Activated CD4-positive, alpha-beta T cell treated with anti-CD3 and anti-CD28 coated beads, Interleukin-2, Interleukin-4, amounts not matched to agents 100 ng/mL and 50 ng/mL, durations not matched to agents 16 hours and 8 hours (primary cell): ENCODE measurements around the gene EGF.
"Not testable (repeated sequence)": the region's sequence is repeated elsewhere in the genome, so short reads cannot be mapped to it uniquely, and the experiment has no call there.

ENCODE experiments used
- DNase-seq: peaks from one replicate; pipeline ENCODE4 v3.0.0-alpha.2; 2020; ENCODE audit warnings: low spot score

EGF gene

DNA sequence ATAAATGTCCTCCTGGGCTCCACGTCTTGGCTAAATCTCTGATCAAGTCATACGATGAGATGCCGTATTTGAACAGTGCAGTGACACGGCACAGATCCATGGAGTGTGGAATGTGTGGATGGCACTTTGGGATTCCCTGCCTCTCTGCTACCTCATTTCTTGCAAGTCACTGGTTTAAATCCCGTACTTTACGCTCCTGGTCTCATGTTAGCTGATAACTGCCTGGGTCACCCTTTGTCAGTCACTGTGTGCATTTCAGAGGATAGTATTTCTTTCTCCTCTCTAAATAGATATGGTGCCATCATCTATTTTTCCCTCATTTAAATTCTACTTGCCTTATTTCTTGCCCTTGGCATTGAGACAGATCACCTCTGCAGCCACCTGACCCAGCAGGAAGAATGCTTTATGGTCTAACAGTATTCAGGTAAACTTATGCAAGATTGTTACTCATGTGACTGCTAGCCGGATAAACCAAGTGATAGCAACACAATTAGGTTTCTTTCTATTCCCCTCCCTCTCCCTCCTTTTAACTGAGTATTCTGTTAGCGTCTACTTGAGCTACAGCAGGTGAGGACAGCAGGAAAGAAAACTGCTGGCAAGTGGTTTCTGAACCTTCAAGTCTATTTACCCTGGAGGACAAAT is 2.8 kb downstream of the EGF start:
- DNase-seq, result no peak

GRCh38 chr4:109916027-109916409 is 3.3 kb downstream of the EGF start:
- DNase-seq, result peak; percentile 27

DNA sequence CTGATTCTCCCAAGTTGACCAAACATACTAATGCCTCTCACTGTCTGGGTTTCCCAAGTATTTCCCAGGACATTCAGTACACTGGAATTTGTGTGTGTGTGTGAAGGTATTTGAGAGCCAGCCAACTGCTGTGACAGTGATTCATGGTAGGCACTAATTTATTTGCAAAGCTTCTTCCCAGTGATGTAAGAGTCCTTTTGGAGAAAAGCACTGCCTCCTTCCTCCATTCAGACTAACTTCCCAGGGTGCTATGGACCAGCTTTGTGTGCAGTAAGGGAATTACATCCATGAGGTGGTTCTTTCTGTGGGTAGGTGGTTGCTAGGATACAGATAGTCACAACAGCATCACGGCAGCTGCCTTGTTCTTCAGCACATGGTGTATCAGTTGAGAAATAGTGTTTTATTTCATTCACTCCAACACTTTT is 8.7 kb downstream of the EGF start:
- no peak for DNase-seq

DNA sequence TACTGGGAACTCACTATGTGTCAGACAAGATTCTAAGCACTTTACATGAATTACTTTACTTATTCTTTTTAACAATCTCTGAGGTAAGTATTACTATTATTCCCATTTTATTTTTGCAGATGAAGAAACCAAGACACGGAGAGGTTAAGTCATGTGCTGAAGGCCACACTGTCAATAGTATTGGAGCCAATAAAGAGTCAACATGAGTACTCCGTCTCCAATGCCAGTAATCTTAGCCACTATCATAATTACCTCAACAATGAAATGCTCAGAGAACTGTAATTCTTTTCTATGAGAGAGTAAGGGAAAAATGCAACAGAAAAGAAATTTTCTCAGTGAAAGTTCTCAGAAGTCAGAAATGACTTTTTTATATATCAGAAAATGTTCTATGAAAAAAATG is 12.7 kb downstream of the EGF start:
- DNase-seq, result no peak

DNA sequence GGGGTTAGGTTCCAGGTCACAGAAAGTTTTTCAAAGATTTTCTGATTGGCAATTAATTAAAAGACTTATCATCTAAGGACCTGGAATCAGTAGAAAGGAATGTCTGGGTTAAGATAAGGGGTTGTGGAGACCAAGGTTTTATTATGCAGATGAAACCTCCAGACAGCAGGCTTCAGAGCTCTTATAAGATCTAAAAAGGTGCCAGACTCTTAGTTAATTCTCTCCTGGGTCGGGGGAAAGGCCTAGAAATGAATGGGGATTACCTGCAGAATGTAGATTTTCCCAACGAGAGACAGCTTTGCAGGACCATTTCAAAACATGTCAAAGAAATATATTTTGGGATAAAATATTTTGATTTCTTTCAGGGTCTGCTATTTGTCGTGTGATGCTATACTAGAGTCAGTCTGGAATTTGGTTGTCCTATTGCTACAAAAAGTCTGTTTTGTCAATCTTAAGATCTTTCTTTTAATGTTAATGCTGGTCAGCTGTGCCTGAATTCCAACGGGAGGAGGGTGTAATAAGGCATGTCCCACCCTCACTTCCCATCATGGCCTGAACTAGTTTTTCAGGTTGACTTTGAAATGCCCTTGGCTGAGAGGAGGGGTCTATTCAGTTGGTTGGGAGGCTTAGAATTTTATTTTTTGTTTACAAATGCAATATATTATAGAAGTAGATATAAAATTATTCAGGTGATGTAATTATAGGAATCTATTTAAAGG is 15.8 kb downstream of the EGF start:
- DNase-seq, result no peak

DNA sequence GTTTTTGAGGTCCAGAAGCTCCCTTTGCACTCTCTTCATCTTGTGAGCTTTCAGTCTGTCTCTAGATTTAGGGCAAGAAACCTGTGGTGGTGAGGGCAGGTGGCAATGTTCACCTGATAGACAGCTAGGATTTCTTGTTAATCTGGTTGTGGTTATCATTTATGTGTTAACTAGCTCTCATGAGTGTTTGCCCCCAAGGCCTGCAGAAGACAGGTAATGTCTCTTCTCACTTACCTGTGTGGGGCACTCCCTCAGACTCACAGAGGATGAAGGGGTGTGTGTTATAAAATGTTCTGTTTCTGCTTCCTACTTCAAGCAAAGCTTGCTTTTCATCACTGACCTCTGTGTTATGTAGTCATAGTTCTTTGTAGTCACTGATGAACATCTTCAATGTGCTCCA is 17.8 kb downstream of the EGF start:
- no peak for DNase-seq

GRCh38 chr4:109930872-109931271 is 18.2 kb downstream of the EGF start:
- no peak for DNase-seq

DNA sequence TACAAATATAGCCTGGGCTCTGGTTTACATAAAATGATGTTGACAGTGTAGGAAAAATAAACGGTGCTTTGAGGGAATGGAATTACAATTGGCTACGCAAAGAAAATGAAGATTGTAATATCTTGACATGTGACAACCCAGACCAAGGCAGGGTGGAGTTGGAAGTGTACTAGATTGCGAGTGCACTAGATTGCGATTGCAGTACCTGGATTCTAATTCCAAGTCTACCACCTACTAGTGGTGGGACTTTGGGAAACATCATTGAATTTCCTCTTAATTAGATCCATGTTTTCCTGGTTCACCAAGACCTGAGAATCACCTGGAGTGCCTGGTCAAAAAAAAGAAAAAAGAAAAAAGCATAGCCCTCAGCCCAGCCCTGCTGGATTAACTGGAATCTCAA is 18.6 kb downstream of the EGF start:
- DNase-seq, result no peak

- not testable (repeated sequence) for DNase-seq
Measured at GRCh38 chr4:109937352-109937751, 24.7 kb downstream of the EGF start.

DNA sequence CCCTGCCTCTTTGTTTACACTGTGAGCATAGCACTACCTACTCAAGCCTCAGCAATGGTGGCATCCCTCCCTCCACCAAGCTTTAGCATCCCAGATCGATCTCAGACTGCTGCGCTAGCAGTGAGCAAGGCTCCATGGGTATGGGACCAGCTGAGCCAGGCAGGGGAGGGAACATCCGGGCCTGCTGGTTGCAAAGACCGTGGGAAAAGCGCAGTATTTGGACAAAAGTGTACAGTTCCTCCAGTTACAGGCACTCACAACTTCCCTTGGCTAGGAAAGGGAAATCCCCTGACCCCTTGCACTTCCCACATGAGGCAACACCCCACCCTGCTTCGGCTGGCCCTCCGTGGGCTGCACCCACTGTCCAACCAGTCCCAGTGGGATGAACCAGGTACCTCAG is 26.5 kb downstream of the EGF start:
- no peak for DNase-seq

GRCh38 chr4:109942292-109942926 is 29.7 kb downstream of the EGF start:
- no peak for DNase-seq

DNA sequence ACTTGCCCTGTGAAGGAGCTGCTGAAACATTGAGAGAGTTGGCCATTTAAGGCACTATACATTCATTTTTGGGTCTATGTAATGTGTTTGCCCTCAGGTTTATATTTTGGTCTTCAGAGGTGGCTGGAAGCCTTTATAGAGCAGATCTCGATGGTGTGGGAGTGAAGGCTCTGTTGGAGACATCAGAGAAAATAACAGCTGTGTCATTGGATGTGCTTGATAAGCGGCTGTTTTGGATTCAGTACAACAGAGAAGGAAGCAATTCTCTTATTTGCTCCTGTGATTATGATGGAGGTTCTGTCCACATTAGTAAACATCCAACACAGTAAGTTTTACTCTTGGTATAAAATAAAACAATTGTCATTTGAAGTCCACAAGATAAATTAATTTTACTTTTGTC is 31.1 kb downstream of the EGF start:
- no peak for DNase-seq

GRCh38 chr4:109944591-109944990 is 31.9 kb downstream of the EGF start:
- DNase-seq, result no peak

- peak; percentile 17 for DNase-seq
Measured at GRCh38 chr4:109945056-109945455, 32.4 kb downstream of the EGF start.

GRCh38 chr4:109946120-109946519 is 33.4 kb downstream of the EGF start:
- no peak for DNase-seq

DNA sequence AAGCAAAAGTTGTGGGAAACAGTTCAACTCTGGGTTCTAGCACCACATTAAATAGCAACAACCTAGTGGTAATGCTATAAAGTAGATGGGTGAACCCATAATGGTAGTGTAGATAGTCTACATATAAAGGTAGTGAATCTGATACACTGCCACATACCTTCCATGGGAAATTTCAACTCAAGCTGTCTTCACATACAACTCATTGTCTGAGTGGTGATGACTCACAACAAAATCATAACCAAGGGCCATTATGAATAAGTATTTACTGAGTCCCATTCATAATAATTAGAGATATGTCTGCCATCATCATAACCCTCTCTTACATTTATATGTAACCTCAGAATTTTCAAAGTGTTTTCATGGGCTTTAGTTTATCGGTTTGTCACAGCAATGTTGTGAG is 34.8 kb downstream of the EGF start:
- peak; percentile 53 for DNase-seq

DNA sequence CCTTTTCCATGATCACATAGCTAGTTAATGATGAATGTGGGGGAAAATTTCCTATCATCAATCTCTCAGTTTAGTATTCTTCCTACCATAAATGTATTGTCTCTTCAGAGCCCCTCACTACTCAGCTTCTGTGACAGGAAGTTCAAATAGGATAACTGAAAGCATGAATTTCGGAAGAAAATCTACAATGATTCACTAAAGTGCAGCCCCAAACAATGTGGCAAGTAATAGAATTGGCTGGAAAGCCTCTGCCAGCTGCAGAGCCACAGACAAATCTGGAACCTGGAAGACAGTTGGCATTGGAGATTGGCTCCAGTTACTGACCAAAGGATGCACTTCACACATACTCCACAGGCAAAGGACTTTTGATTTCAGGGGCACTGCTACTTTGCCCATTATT is 35.2 kb downstream of the EGF start:
- DNase-seq, result no peak

DNA sequence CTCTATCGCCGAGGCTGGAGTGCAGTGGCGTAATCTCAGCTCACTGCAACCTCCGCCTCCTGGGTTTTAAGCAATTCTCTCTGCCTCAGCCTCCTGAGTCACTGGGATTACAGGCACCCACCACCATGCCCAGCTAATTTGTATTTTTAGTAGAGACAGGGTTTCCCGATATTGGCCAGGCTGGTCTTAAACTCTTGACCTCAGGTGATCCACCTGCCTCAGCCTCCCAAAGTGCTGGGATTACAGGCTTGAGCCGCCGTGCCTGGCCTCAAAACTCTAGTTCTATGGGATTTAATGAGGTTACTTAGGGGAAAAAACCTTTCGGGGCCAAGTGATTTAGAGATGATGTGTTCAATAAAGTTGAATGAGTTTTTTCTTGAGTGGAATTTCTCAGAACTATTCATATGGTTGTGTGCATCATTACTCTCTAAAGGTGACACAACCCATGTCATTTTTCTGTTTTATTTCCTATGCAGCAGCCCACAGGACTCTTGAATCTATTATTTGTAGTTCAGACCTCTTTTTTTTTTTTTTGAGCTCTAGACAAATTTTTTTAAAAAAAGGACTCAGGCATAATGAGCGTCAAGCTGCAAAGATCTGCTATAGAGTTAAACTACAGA is 36.5 kb downstream of the EGF start:
- not testable (repeated sequence) for DNase-seq

GRCh38 chr4:109952612-109953011 is 39.9 kb downstream of the EGF start:
- no peak for DNase-seq

- DNase-seq, result no peak
Measured at GRCh38 chr4:109953556-109953955, 40.9 kb downstream of the EGF start.

- DNase-seq, result no peak
Measured at GRCh38 chr4:109955146-109955545, 42.5 kb downstream of the EGF start.

DNA sequence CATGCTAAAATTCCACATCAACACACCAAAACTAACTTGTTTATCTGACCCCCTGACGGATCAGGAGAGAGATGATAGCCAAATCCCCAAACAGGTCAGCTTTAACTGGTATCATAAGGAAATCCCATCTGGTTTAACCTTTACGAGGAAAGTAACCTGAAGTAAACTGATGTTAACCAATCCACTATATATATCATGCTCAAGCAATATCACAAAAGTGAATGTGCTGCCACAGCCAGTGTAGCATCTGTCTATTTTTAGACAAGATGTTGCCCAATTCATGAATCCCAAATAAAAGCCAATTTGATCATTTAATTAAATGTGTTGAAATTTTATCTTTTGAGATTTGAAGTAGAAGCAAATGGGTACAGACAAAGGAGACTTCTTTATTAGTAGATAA is 44.5 kb downstream of the EGF start:
- DNase-seq, result no peak

DNA sequence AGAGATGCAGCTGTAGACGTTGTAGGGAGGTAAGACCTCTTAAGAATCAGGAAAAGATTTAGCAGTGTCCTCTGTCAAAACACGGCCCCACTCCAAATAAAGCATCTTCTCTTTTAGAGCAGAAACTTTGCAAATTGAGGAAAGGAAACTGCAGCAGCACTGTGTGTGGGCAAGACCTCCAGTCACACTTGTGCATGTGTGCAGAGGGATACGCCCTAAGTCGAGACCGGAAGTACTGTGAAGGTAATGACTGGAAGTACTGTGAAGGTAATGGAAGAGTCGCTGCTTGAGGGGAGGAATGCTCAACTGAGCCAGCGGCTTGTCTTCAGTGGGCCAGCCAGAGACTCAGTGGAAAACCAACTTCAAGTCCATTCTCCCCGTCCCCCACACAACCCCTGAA is 46.5 kb downstream of the EGF start:
- no peak for DNase-seq
